GM23338 (cell line): ENCODE data around the gene ST3GAL4.

Experiments
- CREB1 ChIP-seq: fragments of 250-450 bp; sonication (Bioruptor Pico); IDR thresholded peaks from 2 replicates; pipeline ENCODE4 v1.5.0; 2020; ENCODE audit warnings: low read depth, mild to moderate bottlenecking, moderate library complexity
- CTCF ChIP-seq, 2 experiments: fragments of 200-600 bp in 1 of 2; sonication (generic) in 1 of 2; conservative IDR thresholded peaks; 2 replicates each; pipeline versions ENCODE4 v1.5.1 to v1.6.1; 2016 to 2017; ENCODE audit warnings: antibody characterized with exemption in 2 of 2, low read depth in 2 of 2, mild to moderate bottlenecking in 2 of 2, moderate library complexity in 1 of 2
- ETS1 ChIP-seq: IDR thresholded peaks from 2 replicates; pipeline ENCODE4 v1.6.1; 2016; ENCODE audit warnings: antibody characterized with exemption
- EZH2 ChIP-seq: fragments of 200-600 bp; sonication (generic); IDR thresholded peaks from one replicate; pipeline ENCODE4 v1.8.0; 2017; ENCODE audit warnings: antibody characterized with exemption, mild to moderate bottlenecking, low read depth; ENCODE audit not compliant: unreplicated experiment
- POLR2AphosphoS5 ChIP-seq: IDR thresholded peaks from 2 replicates; pipeline ENCODE4 v1.6.1; 2016; ENCODE audit warnings: antibody characterized with exemption, low read depth
- REST ChIP-seq: IDR thresholded peaks from one replicate; pipeline ENCODE4 v1.6.1; 2018; ENCODE audit warnings: antibody characterized with exemption; ENCODE audit not compliant: unreplicated experiment
- ZNF331 ChIP-seq: fragments of 250-450 bp; sonication (Bioruptor Pico); IDR thresholded peaks from 2 replicates; pipeline ENCODE4 v1.5.0; 2020; ENCODE audit warnings: low read depth, mild to moderate bottlenecking, moderate library complexity

GRCh38 chr11:126421271-126421671 is 65.8 kb downstream of the ST3GAL4 start:
- TF ChIP-seq ETS1, result no peak
- no peak for TF ChIP-seq EZH2
- TF ChIP-seq CTCF (conservative IDR thresholded peaks at IDR 0.05; ENCODE audit: low read depth in 2 of 2), result no peak
- TF ChIP-seq POLR2AphosphoS5, result no peak
- no peak for TF ChIP-seq CREB1 (CRISPR knock-in tag)
- TF ChIP-seq REST, result no peak
- no peak for TF ChIP-seq ZNF331 (CRISPR knock-in tag)
